Fibroblast of the aortic adventitia (primary cell): ENCODE measurements around the gene MAPK8IP2. TPM values are rescaled to one million over a fixed set of nuclear protein-coding genes. Genes with fewer than 3 reads are reported as not detected.
"Not testable (repeated sequence)": the region's sequence is repeated elsewhere in the genome, so short reads cannot be mapped to it uniquely, and the experiment has no call there.

ENCODE experiments used
- DNase-seq: peaks from one replicate; pipeline ENCODE4 v3.0.0-alpha.2; 2010; ENCODE audit warnings: low read depth
- H3K4me3 ChIP-seq: 2 replicates; pipeline ENCODE4 v1.5.1; 2011; ENCODE audit warnings: low read depth, mild to moderate bottlenecking, control low read depth, low read length, moderate library complexity
- total RNA-seq: library from RNA; depleted of rRNA; stranded (reverse); fragments of >200 nt; gene quantifications from 2 replicates; pipeline ENCODE4 v1.2.3, GENCODE V29; 2012; ENCODE audit warnings: low replicate concordance
- TF ChIP-seq, protein P1 (sequence below): IDR thresholded peaks from 2 replicates; pipeline ENCODE4 v1.5.1; 2011; ENCODE audit warnings: mild to moderate bottlenecking, low read length, control low read depth, inconsistent platforms; ENCODE audit not compliant: insufficient read depth

Gene MAPK8IP2
- total RNA-seq, 1 donor, result 0.27 TPM

DNA sequence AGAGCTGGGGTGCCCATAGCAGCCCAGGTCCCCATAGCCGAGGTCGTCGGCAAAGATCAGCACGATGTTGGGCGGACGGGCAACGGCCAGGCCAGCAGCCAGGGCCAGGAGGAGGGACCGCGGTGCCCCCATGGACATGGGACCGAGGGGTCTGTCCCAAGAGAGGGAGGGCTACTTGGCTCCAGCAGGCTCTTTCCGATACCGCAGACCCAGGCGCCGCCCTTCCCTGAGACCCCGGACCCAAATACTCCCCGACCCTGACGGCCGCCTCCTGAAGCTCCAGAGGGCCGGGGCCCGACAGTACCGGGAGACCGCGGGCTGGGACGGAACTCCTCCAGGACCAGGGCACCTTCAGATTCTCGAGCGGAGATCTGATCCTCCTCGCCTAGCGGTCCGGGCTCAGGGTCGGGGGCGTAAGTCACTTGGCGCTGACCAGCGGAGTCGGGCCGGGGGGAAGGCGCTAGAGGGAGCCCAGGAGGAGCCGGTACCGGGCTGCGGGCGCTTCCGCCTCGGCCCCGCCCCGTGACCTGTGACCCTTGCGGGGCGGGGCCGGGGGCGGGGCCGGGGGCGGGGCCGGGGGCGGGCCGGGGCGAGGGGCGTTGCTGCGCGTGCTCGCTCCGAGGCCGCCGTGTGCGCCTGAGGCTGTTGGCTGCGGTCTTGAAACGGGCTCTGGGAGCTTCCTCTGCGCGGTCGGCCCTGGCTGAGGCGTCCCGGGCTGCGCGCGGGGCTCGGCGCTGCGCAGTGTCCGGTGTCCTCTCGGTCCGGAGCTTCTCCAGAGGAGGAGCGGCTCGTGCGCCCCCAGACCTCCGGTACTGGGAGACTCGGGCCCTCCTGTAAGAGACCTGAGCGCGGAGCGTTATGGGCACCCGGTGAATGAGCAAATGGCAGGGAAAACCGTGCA is 27.3 kb downstream of the MAPK8IP2 start, which contains the start of gene ARSA:
Gene ARSA, minus strand, starts transcription at position 511 of the 901 bp plus-strand sequence. Its CDS starts 373 bp downstream, at position 138.
- peak; percentile 78 for DNase-seq
- TF ChIP-seq, protein P1, sequence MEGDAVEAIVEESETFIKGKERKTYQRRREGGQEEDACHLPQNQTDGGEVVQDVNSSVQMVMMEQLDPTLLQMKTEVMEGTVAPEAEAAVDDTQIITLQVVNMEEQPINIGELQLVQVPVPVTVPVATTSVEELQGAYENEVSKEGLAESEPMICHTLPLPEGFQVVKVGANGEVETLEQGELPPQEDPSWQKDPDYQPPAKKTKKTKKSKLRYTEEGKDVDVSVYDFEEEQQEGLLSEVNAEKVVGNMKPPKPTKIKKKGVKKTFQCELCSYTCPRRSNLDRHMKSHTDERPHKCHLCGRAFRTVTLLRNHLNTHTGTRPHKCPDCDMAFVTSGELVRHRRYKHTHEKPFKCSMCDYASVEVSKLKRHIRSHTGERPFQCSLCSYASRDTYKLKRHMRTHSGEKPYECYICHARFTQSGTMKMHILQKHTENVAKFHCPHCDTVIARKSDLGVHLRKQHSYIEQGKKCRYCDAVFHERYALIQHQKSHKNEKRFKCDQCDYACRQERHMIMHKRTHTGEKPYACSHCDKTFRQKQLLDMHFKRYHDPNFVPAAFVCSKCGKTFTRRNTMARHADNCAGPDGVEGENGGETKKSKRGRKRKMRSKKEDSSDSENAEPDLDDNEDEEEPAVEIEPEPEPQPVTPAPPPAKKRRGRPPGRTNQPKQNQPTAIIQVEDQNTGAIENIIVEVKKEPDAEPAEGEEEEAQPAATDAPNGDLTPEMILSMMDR, result peak; percentile 51

DNA sequence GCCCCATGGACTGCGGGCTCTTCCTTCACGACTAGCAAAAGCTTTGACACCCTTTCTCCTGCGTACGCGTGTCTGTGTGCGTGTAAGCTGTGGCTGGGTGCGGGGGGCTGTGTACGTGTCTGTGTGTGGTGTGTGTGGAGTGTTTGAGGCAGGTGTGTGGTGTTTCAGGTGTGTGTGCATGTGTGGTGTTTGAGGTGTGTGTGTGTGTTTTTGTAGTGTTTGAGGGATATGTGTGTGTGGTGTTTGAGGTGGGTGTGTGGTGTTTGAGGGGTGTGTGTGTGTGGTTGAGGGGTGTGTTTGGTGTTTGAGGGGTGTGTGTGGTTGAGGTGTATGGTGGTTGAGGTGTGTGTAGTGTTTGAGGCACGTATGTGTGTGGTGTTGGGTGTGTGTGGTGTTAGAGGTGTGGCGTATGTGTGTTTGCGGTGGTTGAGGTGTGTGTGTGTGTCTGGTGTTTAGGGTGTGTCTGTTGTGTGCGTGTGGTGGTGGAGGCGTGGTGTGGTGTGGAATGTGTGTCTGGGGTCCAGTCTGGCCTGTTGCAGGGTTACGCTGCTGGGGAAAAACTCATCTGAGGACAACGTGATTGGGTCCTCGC is 28.0 kb downstream of the MAPK8IP2 start:
- TF ChIP-seq, protein P1, result no peak
- peak overlapping the region; percentile 90 for H3K4me3 ChIP-seq
- no peak for DNase-seq

More for the DNA sequence above, 27.3 kb downstream of the MAPK8IP2 start, which contains the start of gene ARSA:
- H3K4me3 ChIP-seq, result peak within 1 kb of the TSS; percentile 90

GRCh38 chr22:50630376-50630775 is 29.8 kb downstream of the MAPK8IP2 start:
- no peak overlapping the region for H3K4me3 ChIP-seq
- TF ChIP-seq, protein P1, result no peak
- no peak for DNase-seq

DNA sequence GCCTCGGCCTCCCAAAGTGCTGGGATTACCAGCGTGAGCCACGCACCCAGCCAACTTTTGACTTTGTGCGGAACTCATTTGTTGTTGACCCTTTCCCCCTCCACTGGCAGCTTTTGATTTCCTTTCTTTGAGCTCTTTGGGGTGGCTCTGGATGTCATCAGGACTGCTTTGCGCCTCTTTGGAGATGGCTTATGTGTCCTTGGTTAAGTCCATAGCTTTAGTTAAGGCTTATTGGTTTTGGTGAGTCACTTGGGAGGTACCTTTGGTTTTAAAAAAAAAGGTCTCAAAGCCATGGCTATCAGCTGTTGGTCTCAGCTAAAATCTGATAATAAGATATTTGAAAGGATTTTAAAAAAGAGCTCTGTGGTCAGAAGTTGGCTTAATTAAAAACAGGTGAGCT is 32.5 kb downstream of the MAPK8IP2 start:
- TF ChIP-seq, protein P1, result no peak
- no peak for DNase-seq
- H3K4me3 ChIP-seq, result no peak overlapping the region

GRCh38 chr22:50633771-50634170 is 33.2 kb downstream of the MAPK8IP2 start:
- H3K4me3 ChIP-seq, result no peak overlapping the region
- TF ChIP-seq, protein P1, result no peak
- DNase-seq, result no peak

- TF ChIP-seq, protein P1, result no peak
- no peak for DNase-seq
- no peak overlapping the region for H3K4me3 ChIP-seq
These were observed 35.0 kb downstream of the MAPK8IP2 start for GRCh38 chr22:50635591-50635990.

GRCh38 chr22:50640296-50640695 is 39.7 kb downstream of the MAPK8IP2 start:
- H3K4me3 ChIP-seq, DNase-seq: not testable (repeated sequence)
